ENCODE measurements around the gene LBX1. TPM values are rescaled to one million over a fixed set of nuclear protein-coding genes. Genes with fewer than 3 reads are reported as not detected.

Gene LBX1
- polyA plus RNA-seq = not detected

DNA sequence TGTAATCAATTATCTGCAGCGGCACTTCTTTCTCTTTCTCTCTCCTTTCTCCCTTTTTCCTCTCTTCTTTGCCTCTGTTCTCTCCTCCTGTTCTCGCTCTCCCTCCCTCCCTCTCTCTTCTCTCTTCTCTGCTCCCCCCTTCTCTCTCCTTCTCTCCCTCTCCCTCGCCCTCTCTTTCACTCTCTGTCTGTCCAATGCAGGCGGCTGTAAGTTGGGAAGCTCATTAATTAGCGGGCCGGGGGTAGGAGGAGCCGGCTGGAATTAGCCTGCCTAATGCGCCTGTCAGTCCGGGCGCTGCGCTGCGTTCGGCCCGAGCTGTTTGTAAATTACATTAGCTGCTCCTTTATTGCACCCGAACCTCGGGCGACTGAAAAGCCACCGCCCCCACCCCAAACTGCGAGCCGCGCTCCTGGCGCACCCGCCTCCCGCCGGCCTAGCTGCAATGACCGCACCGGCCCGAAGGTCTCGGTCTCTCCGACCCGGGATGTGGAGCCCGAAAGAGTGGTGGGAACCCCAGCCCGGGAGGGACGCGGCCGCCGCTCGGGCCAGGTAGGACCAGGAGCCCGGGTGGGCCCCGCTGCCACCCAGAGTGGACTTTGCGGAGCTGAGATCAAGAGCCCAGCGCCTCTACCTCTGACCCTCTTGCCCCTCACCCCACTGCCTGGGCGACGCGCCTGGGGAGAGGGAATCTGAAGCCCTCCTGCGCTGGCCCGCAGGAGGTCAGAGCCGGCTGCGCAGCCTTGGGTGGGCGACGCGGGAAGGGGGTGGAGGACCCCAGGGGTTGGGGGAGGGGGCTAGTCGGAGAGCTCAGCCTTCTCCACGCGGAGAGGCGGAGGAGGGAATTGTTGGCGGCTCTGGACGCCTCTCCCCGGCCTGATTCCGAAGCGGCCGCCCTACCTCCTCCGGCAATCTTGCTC is at the start of gene LBX1:
LBX1 (minus strand) TSS at position 198 of the 917 bp plus-strand sequence. CDS start 648 bp downstream, outside the sequence.
- no peak within 1 kb of the TSS for H3K27ac ChIP-seq (ENCODE audit: low read depth, low read length)
- WGBS, 3 donors = 2 to 3% (median 3%) methylated on average over 54 to 63 of the region's 63 CpGs

DNA sequence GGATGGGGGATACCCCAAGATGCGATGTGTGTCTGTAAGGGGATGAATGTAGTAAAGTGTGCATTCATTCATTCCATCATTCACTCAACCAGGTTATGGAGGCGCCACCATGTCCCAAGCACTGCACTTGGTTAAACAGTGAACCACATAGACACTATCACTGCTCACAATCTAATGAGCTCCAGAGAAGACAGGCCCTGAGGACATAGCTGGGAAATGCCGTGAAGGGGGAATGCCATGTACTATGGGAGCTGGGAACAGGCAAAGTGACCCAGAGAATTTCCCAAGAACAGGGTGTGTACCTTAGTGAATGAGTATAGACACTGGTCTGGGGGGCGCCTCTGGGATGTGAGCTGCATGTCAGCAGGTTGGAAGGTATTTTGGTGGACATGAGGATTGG is 44.5 kb upstream of the LBX1 start:
- 73 to 96% (median 90%) methylated on average over 4 of the region's 4 CpGs for WGBS, 3 donors
- H3K27ac ChIP-seq (ENCODE audit: low read depth, low read length) = no peak overlapping the region

DNA sequence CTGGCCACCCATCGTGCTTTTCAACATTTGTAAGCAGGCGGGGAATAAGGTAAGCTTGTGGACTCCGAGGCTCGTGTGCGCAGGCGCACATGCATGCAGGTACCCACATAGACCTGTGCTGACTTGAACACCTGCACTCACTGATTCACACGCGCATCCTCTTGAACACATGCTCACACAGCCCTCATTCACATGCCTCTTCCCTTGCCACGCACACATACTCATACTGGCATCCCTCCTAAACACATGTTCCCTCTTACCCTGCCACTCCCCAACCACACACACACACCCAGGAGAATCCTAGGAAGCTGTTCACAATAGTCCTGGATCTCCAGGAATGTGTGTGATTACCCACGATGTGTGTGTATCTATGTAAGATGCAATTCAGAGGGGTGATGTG is 44.1 kb upstream of the LBX1 start:
- no peak overlapping the region for H3K27ac ChIP-seq (ENCODE audit: low read depth, low read length)
- WGBS, 3 donors = 84 to 89% (median 87%) methylated on average over 10 of the region's 10 CpGs

GRCh38 chr10:101272229-101272868 is 43.1 kb upstream of the LBX1 start:
- 33 to 41% (median 36%) methylated on average over 13 of the region's 13 CpGs for WGBS, 3 donors
- H3K27ac ChIP-seq (ENCODE audit: low read depth, low read length) = no peak overlapping the region

GRCh38 chr10:101270763-101271162 is 41.5 kb upstream of the LBX1 start:
- WGBS, 3 donors = 60 to 76% (median 73%) methylated on average over 3 of the region's 3 CpGs
- no peak overlapping the region for H3K27ac ChIP-seq (ENCODE audit: low read depth, low read length)

- H3K27ac ChIP-seq (ENCODE audit: low read depth, low read length) = no peak overlapping the region
- WGBS, 3 donors = 76 to 89% (median 78%) methylated on average over 4 of the region's 4 CpGs
Observed at GRCh38 chr10:101267776-101268175, 38.5 kb upstream of the LBX1 start.

- no peak overlapping the region for H3K27ac ChIP-seq (ENCODE audit: low read depth, low read length)
- WGBS, 3 donors = 39 to 73% (median 60%) methylated on average over 7 of the region's 7 CpGs
Observed at GRCh38 chr10:101267290-101267680, 38.0 kb upstream of the LBX1 start.

- no peak overlapping the region for H3K27ac ChIP-seq (ENCODE audit: low read depth, low read length)
- WGBS, 3 donors = 73 to 81% (median 80%) methylated on average over 13 of the region's 13 CpGs
Observed at GRCh38 chr10:101266381-101267289, 37.4 kb upstream of the LBX1 start.

GRCh38 chr10:101263150-101263752 is 34.0 kb upstream of the LBX1 start:
- no peak overlapping the region for H3K27ac ChIP-seq (ENCODE audit: low read depth, low read length)
- WGBS, 3 donors = 43 to 54% (median 48%) methylated on average over 11 of the region's 11 CpGs

DNA sequence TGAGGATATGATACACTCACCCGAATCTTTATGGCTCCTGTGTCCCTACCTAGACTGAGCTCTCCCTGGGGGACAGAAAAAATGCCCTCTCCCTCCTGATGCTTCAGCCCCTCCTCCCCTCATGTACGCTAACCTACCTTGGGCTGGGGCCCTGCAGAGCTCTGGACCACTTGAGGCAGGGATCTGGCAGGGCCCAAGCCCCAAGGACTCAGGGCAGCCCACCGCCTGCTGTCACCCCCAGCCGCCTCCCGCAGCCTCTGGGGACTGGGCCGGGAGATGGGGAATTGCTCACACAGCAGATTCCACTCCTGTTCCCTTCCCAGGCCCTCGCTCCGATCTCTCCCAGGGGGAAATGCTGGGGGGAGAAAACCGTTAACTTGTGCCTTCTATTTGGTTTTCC is 32.9 kb upstream of the LBX1 start:
- 47 to 72% (median 72%) methylated on average over 9 of the region's 9 CpGs for WGBS, 3 donors
- H3K27ac ChIP-seq (ENCODE audit: low read depth, low read length) = no peak overlapping the region

- H3K27ac ChIP-seq (ENCODE audit: low read depth, low read length) = no peak overlapping the region
- WGBS, 3 donors = 37 to 75% (median 58%) methylated on average over 3 of the region's 3 CpGs
Observed at GRCh38 chr10:101261702-101262101, 32.4 kb upstream of the LBX1 start.

DNA sequence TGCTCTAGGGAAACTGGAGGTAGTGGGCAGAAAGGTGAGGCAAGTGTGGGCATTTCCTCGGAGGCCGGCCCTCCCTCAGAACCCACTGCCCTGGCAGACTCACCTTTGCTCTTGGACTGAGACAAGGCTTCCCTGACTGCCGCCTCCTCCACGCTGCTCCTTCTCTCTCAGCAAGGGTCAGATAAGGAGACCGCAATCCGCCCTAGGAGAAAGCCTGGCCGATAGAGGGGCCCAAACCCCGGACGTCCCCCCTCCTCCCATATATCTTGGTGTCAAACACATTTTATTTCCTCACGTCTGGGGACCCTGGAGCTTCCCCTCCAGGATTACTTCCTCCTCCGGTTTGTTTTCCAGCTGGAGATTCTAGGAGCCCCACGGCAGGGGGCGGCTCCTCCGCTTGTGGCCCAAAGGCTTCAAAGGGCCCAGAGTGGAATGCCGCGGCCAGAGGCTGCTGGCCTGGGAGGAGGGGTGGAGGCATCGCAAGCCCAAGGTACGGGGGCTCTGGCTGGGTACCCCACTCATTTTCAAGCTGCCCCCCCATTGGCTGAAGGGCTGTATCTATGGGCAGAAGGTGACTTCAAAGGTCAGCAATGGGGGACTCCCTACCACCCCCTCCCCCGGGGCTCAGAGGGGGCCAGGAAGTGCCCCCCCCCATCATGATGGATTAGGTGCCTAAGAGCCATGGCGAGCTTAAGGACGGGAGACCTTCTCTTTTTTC is 31.7 kb upstream of the LBX1 start:
- no peak overlapping the region for H3K27ac ChIP-seq (ENCODE audit: low read depth, low read length)
- 14 to 38% (median 31%) methylated on average over 21 of the region's 21 CpGs for WGBS, 3 donors

GRCh38 chr10:101258179-101258885 is 29.1 kb upstream of the LBX1 start:
- WGBS, 3 donors = 86 to 96% (median 94%) methylated on average over 4 of the region's 4 CpGs
- no peak overlapping the region for H3K27ac ChIP-seq (ENCODE audit: low read depth, low read length)

DNA sequence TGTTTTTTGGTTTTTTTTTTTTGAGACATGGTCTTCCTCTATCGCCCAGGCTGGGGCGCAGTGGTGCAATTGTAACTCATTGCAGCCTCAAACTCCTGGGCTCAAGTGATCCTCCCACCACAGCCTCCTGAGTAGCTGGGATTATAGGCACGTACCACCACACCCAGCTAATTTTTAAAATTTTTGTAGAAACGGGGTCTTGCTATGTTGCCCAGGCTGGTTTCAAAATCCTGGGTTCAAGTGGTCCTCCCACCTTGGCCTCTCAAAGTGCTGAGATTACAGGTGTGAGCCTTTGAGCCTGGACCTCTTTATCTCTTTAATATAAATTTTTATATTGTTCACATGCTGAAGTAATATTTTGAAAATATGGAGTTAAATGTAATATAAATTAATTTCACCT is 28.2 kb upstream of the LBX1 start:
- 87 to 96% (median 90%) methylated on average over 4 of the region's 4 CpGs for WGBS, 3 donors
- no peak overlapping the region for H3K27ac ChIP-seq (ENCODE audit: low read depth, low read length)

GRCh38 chr10:101257084-101257483 is 27.8 kb upstream of the LBX1 start:
- 71 to 75% (median 72%) methylated on average over 3 of the region's 3 CpGs for WGBS, 3 donors

GRCh38 chr10:101256387-101256786 is 27.1 kb upstream of the LBX1 start:
- H3K27ac ChIP-seq (ENCODE audit: low read depth, low read length) = no peak overlapping the region
- 85 to 91% (median 85%) methylated on average over 1 of the region's 1 CpG for WGBS, 3 donors

More at GRCh38 chr10:101257084-101257483, 27.8 kb upstream of the LBX1 start:
- H3K27ac ChIP-seq (ENCODE audit: low read depth, low read length) = no peak overlapping the region

- no peak overlapping the region for H3K27ac ChIP-seq (ENCODE audit: low read depth, low read length)
- 71 to 80% (median 72%) methylated on average over 7 of the region's 7 CpGs for WGBS, 3 donors
Observed at GRCh38 chr10:101250136-101250535, 20.9 kb upstream of the LBX1 start.

All from adipose tissue (tissue), 3 donors.